Measurements from ENCODE around the gene LRRIQ3. TPM values are rescaled to one million over a fixed set of nuclear protein-coding genes. Genes with fewer than 3 reads are reported as not detected.

Gene LRRIQ3
- total RNA-seq, 2 donors from 2014 or later, result 1.5 to 1.6 TPM

- no peak for DNase-seq (ENCODE audit: low spot score in 2 of 2)
- no peak overlapping the region for H3K27ac Mint-ChIP-seq
- H3K9me3 Mint-ChIP-seq, result no peaks in the 10 kb centered on the region
- ATAC-seq, result no peak
- H3K36me3 Mint-ChIP-seq, result no peaks in the 10 kb centered on the region
Measured at GRCh38 chr1:73998348-73998959, 199.5 kb downstream of the LRRIQ3 start.

DNA sequence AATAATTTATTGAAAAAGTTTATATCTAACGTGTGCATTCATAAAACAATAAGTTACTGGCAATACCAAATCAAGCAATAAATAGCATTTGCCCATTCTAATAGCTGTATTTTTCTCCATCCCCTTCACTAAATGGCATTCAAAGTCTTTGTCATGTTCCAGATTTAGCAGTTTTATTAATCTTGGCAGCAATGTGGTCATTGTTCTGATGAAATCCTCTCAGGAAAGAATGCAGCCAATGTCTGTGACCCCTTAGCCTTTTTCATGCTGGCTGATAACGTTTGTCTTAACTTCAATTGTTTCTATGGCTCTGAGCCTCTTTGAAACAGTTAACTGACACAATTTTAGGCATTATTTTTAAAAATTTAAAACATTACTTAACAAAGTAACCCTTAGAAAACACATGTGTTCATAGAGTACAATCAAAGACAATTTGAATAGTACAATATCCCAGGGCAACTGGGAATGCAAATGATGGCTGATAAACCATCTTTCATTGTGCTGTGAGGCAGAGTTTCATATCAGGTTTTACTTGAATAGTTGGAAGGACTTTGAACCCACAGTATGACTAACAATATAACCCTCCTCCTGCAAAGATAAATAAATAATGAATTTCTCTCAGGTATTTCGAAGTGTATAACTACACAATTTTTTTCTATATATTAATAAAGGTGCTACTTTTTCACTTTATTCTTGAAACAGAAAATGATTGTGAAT is 217.5 kb downstream of the LRRIQ3 start:
- no peak overlapping the region for H3K27ac Mint-ChIP-seq
- ATAC-seq, result no peak
- DNase-seq (ENCODE audit: low spot score in 2 of 2), result no peak
- H3K36me3 Mint-ChIP-seq, result no peaks in the 10 kb centered on the region
- H3K9me3 Mint-ChIP-seq, result peaks cover 5 to 22% of the 10 kb centered on the region in 2 donors

- Mint-ChIP-seq H3K36me3 (no peaks in the 10 kb centered on the region), H3K9me3 (peaks cover 5 to 22% of the 10 kb centered on the region in 2 donors), H3K27ac (no peak overlapping the region)
- no peak for ATAC-seq
- no peak for DNase-seq (ENCODE audit: low spot score in 2 of 2)
Measured at GRCh38 chr1:73979684-73980083, 218.3 kb downstream of the LRRIQ3 start.

GRCh38 chr1:73978964-73979363 is 219.0 kb downstream of the LRRIQ3 start:
- Mint-ChIP-seq H3K36me3 (no peaks in the 10 kb centered on the region), H3K27ac (no peak overlapping the region), H3K9me3 (peaks cover 5 to 19% of the 10 kb centered on the region in 2 donors)
- DNase-seq (ENCODE audit: low spot score in 2 of 2) (no peak), ATAC-seq (no peak)

Other genes with a start within 250 kb of the LRRIQ3 start
- gene FPGT, start 66 bp upstream of the LRRIQ3 start, total RNA-seq, result 10 to 100 TPM; 10.7 to 15.3 TPM
- gene TNNI3K, start 37.2 kb upstream of the LRRIQ3 start, total RNA-seq, result under 1 TPM; 0.45 to 0.98 TPM

Data from activated naive CD4-positive, alpha-beta T cell treated with anti-CD3 and anti-CD28 coated beads, Interleukin-2, amount 50 U/mL, for 72 hours (primary cell).